OCI-LY3 (cell line): ENCODE data around the gene NSMCE4A.

Experiments
- H2AFZ ChIP-seq: fragments of 200-600, 300-600 bp; shearing (Covaris generic); 2 replicates; pipeline ENCODE4 v1.6.0; 2014; ENCODE audit warnings: antibody characterized with exemption, low read depth, low read length
- H3K27ac ChIP-seq: fragments of 200-600, 300-600 bp; sonication (generic); 2 replicates; pipeline ENCODE4 v1.5.1; 2014; ENCODE audit warnings: mild to moderate bottlenecking, low read length, moderate library complexity, mixed read lengths
- H3K27me3 ChIP-seq: fragments of 200-600, 300-600 bp; sonication (generic); 2 replicates; pipeline ENCODE4 v1.6.1; 2014; ENCODE audit warnings: low read depth, low read length, mixed read lengths
- H3K36me3 ChIP-seq: fragments of 200-600, 300-600 bp; sonication (generic); replicated peaks from 2 replicates; pipeline ENCODE3; 2014; ENCODE audit warnings: low read depth, low read length, mixed read lengths
- H3K4me1 ChIP-seq: fragments of 300-600, 200-600 bp; sonication (generic); 2 replicates; pipeline ENCODE4 v1.6.1; 2014; ENCODE audit warnings: low read length, mixed read lengths
- H3K4me2 ChIP-seq: fragments of 200-600, 300-600 bp; sonication (generic); 2 replicates; pipeline ENCODE4 v1.6.1; 2014; ENCODE audit warnings: low read length, mixed read lengths
- H3K4me3 ChIP-seq: fragments of 300-600, 200-600 bp; sonication (generic); 2 replicates; pipeline ENCODE4 v1.5.1; 2014; ENCODE audit warnings: antibody characterized with exemption, mild to moderate bottlenecking, low read length, moderate library complexity
- H3K79me2 ChIP-seq: fragments of 300-600, 200-600 bp; shearing (Covaris generic); 2 replicates; pipeline ENCODE4 v1.6.1; 2014; ENCODE audit warnings: mild to moderate bottlenecking, low read length, mixed read lengths
- H3K9ac ChIP-seq: fragments of 300-600, 200-600 bp; shearing (Covaris generic); 2 replicates; pipeline ENCODE4 v1.6.0; 2014; ENCODE audit warnings: mild to moderate bottlenecking, low read length, moderate library complexity
- H3K9me3 ChIP-seq: fragments of 200-600, 300-600 bp; shearing (Covaris generic); 2 replicates; pipeline ENCODE4 v1.6.1; 2014; ENCODE audit warnings: low read length, mixed read lengths; ENCODE audit not compliant: insufficient read depth
- H4K20me1 ChIP-seq: fragments of 200-600, 300-600 bp; sonication (generic); 2 replicates; pipeline ENCODE4 v1.6.1; 2016; ENCODE audit warnings: low read length, mixed read lengths; ENCODE audit not compliant: insufficient read depth
- EZH2phosphoT487 ChIP-seq: fragments of 200-600 bp; shearing (Covaris generic); IDR thresholded peaks from 2 replicates; pipeline ENCODE4 v1.6.1; 2018; ENCODE audit warnings: antibody characterized with exemption, mixed run types, low read depth
- TF ChIP-seq, protein P1 (sequence below): fragments of 200-600, 300-600 bp; sonication (generic); IDR thresholded peaks from 2 replicates; pipeline ENCODE4 v1.5.1; 2014; ENCODE audit warnings: antibody characterized with exemption, low read length, low read depth

The NSMCE4A gene

DNA sequence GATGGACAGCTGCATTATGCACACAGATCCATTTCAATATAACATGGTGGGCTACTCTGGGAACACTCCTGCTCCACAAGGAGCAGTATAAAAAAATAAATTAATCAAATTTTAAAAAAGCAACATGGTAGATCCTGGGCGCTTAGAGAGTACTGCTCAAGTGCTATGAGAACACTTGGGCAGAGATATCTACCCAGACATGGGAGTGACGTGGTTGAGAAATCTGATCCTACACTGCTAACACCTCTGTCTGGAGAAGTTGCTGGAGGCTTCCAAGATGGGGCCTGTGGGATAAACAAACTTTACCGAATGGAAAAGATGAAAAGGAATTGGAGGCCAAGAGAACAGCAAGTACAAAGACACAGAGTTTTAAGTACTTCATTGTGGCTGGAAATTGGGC is 9.0 kb downstream of the NSMCE4A start:
- Histone ChIP-seq H3K4me2 (no peak overlapping the region), H3K36me3 (peaks cover 19% of the 10 kb centered on the region), H3K9me3 (no peaks in the 10 kb centered on the region), H3K9ac (no peak overlapping the region), H3K27me3 (no peaks in the 10 kb centered on the region), H3K27ac (no peak overlapping the region), H2AFZ (no peak overlapping the region), H4K20me1 (no peaks in the 10 kb centered on the region), H3K79me2 (no peaks in the 10 kb centered on the region), H3K4me3 (no peak overlapping the region), H3K4me1 (no peaks in the 10 kb centered on the region)
- TF ChIP-seq EZH2phosphoT487: no peak
- TF ChIP-seq, protein P1, sequence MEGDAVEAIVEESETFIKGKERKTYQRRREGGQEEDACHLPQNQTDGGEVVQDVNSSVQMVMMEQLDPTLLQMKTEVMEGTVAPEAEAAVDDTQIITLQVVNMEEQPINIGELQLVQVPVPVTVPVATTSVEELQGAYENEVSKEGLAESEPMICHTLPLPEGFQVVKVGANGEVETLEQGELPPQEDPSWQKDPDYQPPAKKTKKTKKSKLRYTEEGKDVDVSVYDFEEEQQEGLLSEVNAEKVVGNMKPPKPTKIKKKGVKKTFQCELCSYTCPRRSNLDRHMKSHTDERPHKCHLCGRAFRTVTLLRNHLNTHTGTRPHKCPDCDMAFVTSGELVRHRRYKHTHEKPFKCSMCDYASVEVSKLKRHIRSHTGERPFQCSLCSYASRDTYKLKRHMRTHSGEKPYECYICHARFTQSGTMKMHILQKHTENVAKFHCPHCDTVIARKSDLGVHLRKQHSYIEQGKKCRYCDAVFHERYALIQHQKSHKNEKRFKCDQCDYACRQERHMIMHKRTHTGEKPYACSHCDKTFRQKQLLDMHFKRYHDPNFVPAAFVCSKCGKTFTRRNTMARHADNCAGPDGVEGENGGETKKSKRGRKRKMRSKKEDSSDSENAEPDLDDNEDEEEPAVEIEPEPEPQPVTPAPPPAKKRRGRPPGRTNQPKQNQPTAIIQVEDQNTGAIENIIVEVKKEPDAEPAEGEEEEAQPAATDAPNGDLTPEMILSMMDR: no peak

DNA sequence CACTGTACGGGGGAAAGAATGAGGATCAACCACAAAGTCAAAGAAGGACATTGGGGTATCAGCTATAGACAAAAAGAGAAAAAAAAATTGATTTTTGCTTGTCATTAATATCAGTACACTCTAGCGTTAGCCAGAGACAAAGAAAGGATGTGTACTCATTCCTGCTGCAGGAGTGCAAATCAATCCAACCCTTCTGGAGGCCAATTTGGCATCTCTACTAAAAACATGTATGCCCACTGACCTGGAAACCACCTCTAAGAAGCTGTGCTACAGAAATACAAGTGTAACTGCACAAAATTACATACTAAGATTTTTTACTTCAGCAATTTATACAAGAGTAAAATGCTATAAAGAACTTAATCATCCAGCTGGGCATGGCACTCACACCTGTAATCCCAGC is 13.6 kb downstream of the NSMCE4A start:
- no peak overlapping the region for H3K27ac ChIP-seq
- H3K27me3 ChIP-seq: no peaks in the 10 kb centered on the region

DNA sequence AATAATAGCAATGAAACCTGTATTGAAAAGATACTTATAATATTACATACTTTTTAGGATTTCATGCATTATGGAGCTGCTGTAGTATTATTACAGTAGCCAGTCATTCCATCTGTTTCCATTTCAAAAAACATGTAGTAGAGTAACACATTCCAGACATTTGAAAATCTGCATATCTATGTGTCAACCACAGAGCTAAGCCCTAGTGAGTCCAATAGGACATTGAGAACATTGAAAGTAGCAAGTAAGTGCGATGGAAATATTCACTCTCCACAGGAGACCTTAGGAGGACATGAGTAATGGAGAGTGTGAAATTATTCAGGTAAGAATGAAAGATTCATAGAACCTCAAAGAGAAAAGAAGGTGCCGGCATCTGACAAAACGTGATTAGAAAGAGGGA is 15.3 kb downstream of the NSMCE4A start:
- no peaks in the 10 kb centered on the region for H4K20me1 ChIP-seq
- no peak overlapping the region for H3K4me2 ChIP-seq
- no peaks in the 10 kb centered on the region for H3K9me3 ChIP-seq
- H3K79me2 ChIP-seq: no peaks in the 10 kb centered on the region
- no peak for TF ChIP-seq EZH2phosphoT487
- TF ChIP-seq, protein P1: no peak
- peaks cover 8% of the 10 kb centered on the region for H3K36me3 ChIP-seq
- no peak overlapping the region for H2AFZ ChIP-seq
- no peaks in the 10 kb centered on the region for H3K4me1 ChIP-seq
- no peak overlapping the region for H3K4me3 ChIP-seq
- no peaks in the 10 kb centered on the region for H3K27me3 ChIP-seq
- no peak overlapping the region for H3K27ac ChIP-seq
- no peak overlapping the region for H3K9ac ChIP-seq

More for the DNA sequence above, 13.6 kb downstream of the NSMCE4A start:
- H3K4me3 ChIP-seq: no peak overlapping the region
- H3K9ac ChIP-seq: no peak overlapping the region
- TF ChIP-seq EZH2phosphoT487: no peak
- TF ChIP-seq, protein P1: no peak
- no peaks in the 10 kb centered on the region for H3K79me2 ChIP-seq
- no peaks in the 10 kb centered on the region for H3K4me1 ChIP-seq
- H3K9me3 ChIP-seq: no peaks in the 10 kb centered on the region
- H3K4me2 ChIP-seq: no peak overlapping the region
- H3K36me3 ChIP-seq: peaks cover 21% of the 10 kb centered on the region
- no peak overlapping the region for H2AFZ ChIP-seq
- no peaks in the 10 kb centered on the region for H4K20me1 ChIP-seq

DNA sequence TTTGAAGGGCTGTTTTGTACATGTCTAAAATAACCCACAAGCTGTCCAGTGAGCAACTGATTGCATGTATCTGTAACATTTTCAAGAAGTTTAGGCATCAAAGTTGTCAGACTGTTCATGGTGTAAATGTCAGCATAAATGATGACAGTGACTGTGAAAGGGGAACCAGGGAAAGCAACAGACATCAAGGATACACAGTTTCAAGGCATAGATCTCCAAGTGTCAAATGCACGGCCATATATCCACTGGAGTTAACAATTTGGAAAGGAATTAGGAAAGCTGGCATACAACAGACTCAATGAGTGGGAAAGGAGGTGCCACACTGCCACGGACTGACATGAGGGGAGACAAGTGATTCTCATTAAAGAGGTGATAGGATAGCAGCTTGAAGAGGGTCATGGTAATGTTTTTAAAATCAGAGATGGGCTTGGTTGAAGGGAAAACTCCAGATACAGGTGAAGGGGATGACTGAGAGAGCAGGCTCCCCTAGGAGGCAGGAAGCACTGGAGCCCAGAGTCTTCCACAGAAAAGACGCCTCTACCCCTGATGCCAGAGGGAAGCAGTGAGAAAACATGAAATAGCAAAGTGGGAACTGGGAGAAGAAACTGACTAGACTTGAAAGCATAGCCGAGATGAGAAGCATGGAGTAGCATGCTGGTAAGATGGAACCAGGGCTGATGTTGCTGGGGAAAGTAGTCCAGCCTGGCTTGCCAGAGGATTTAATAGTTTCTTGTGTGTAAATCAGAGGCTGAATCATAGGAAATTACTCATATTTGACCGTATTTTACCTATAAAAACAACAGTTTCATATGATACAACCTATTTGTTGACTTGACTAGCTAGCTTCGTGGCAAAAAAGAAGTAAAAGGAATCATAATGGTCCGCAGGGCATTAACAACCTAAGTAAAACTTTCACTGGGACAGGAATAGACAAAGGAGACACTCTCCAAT is 18.6 kb downstream of the NSMCE4A start:
- Histone ChIP-seq H3K27me3 (no peaks in the 10 kb centered on the region), H3K27ac (no peak overlapping the region), H3K4me2 (no peak overlapping the region), H3K9ac (no peak overlapping the region), H3K4me3 (no peak overlapping the region), H3K79me2 (no peaks in the 10 kb centered on the region), H3K4me1 (no peaks in the 10 kb centered on the region), H3K36me3 (peaks cover 8% of the 10 kb centered on the region), H4K20me1 (no peaks in the 10 kb centered on the region), H2AFZ (no peak overlapping the region), H3K9me3 (no peaks in the 10 kb centered on the region)
- TF ChIP-seq, protein P1: no peak
- no peak for TF ChIP-seq EZH2phosphoT487
